Measurements from ENCODE around the gene SPATA9. TPM values are rescaled to one million over a fixed set of nuclear protein-coding genes. Genes with fewer than 3 reads are reported as not detected.
A peak's percentile ranks its signal among the peaks of the same experiment; 100 is the strongest.
"Not testable (repeated sequence)": the region's sequence is repeated elsewhere in the genome, so short reads cannot be mapped to it uniquely, and the experiment has no call there.

SPATA9 gene
- total RNA-seq, 2 donors from 2014 or later = not detected

DNA sequence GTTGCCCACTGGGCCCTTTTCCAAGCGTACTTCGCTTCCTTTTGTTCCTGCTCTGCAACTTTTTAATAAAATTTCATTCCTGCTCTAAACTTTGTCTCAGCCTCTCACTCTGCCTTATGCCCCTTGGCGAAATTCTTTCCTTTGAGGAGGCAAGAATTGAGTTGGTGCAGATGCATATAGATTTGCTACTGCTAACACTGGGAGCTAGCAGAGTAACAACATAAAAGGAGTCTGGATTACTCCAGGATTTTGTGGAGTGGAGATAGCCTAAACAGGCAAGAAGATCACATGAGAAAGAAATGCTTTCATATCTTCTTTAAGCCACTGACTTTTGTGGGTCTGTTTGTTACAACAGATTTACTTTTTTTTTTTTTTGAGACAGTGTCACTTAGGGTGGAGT lies 49.1 kb downstream of the SPATA9 start:
- H3K36me3 ChIP-seq (replicated peaks in 1 of 2; ENCODE audit: insufficient read depth in 1 of 2, low read depth in 2 of 2) = no peaks in the 10 kb centered on the region
- no peaks in the 10 kb centered on the region for H3K9me3 ChIP-seq
- peaks cover 15% of the 10 kb centered on the region for H3K4me1 ChIP-seq
- H3K4me3 ChIP-seq = no peak overlapping the region
- H3K27ac ChIP-seq = no peak overlapping the region
- ATAC-seq (no peak), DNase-seq (no peak)
- TF ChIP-seq POLR2A (IDR thresholded peaks at IDR 0.05) = no peak
- TF ChIP-seq, protein P1, sequence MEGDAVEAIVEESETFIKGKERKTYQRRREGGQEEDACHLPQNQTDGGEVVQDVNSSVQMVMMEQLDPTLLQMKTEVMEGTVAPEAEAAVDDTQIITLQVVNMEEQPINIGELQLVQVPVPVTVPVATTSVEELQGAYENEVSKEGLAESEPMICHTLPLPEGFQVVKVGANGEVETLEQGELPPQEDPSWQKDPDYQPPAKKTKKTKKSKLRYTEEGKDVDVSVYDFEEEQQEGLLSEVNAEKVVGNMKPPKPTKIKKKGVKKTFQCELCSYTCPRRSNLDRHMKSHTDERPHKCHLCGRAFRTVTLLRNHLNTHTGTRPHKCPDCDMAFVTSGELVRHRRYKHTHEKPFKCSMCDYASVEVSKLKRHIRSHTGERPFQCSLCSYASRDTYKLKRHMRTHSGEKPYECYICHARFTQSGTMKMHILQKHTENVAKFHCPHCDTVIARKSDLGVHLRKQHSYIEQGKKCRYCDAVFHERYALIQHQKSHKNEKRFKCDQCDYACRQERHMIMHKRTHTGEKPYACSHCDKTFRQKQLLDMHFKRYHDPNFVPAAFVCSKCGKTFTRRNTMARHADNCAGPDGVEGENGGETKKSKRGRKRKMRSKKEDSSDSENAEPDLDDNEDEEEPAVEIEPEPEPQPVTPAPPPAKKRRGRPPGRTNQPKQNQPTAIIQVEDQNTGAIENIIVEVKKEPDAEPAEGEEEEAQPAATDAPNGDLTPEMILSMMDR (IDR thresholded peaks at IDR 0.05) = no peak
- no peaks in the 10 kb centered on the region for H3K27me3 ChIP-seq
- WGBS, 2 donors = 99% methylated on average over 3 of the region's 3 CpGs
- intact Hi-C loops (cut with DNase I) = no loop called here

DNA sequence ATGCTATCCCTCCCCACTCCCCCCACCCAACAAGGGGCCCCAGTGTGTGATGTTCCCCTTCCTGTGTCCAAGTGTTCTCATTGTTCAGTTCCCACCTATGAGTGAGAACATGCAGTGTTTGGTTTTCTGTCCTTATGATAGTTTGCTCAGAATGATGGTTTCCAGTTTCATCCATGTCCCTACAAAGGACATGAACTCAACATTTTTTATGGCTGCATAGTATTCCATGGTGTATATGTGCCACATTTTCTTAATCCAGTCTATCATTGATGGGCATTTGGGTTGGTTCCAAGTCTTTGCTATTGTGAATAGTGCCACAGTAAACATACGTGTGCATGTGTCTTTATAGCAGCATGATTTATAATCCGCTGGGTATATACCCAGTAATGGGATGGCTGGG lies 49.8 kb downstream of the SPATA9 start:
- intact Hi-C loops (cut with DNase I); H3K9me3 ChIP-seq; H3K27me3 ChIP-seq; ATAC-seq; H3K27ac ChIP-seq; H3K4me3 ChIP-seq; H3K36me3 ChIP-seq (replicated peaks in 1 of 2; ENCODE audit: insufficient read depth in 1 of 2, low read depth in 2 of 2); DNase-seq: not testable (repeated sequence)
- WGBS, 2 donors = 88 to 100% methylated on average over 2 of the region's 2 CpGs
- peaks cover 15% of the 10 kb centered on the region for H3K4me1 ChIP-seq

DNA sequence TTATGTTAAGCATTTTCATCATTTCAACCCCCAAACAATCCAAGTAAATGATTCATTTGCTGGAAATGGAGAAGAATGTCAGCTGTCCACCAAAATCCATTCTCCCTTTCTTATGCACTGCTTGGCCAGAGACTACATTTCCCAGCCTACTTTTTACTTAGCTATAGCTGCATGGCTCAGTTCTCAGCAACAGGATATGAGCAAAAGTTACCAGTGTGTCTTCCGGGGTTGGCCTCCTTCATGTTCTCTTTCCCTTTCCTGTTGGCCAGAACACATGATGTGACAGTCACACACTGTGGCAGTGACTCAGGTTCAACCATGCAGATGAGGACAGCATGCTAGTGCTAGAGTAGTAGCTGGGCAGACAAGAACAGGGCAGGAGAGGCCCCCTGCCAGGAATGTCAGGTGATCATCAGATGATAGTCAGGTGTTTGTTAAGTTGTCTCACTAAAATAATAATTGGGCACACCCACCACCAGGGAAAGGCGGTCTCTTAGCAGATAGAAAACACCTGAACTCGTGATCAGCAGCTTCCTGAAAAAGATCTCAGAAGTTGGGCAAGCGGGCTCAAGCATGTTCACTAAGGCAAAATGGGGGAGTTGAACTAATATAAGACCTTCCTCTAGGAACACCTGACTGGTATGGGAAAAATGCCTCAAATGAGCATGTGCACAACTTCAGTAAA lies 50.7 kb downstream of the SPATA9 start:
- peak in 1 of 3 donors; percentile 65 for TF ChIP-seq POLR2A (IDR thresholded peaks at IDR 0.05)
- TF ChIP-seq, protein P1 (IDR thresholded peaks at IDR 0.05) = no peak
- no peaks in the 10 kb centered on the region for H3K9me3 ChIP-seq
- H3K27ac ChIP-seq = peak overlapping the region in 3 of 4 donors; percentile 13 to 54 (median 44)
- H3K36me3 ChIP-seq (replicated peaks in 1 of 2; ENCODE audit: insufficient read depth in 1 of 2, low read depth in 2 of 2) = no peaks in the 10 kb centered on the region
- ATAC-seq = peak; percentile 95
- no peak overlapping the region for H3K4me3 ChIP-seq
- peak; percentile 48 to 78 (median 67) for DNase-seq
- H3K27me3 ChIP-seq = no peaks in the 10 kb centered on the region
- 66 to 74% methylated on average over 4 of the region's 4 CpGs for WGBS, 2 donors
- H3K4me1 ChIP-seq = peaks cover 15% of the 10 kb centered on the region
- intact Hi-C loops (cut with DNase I) = no loop called here

DNA sequence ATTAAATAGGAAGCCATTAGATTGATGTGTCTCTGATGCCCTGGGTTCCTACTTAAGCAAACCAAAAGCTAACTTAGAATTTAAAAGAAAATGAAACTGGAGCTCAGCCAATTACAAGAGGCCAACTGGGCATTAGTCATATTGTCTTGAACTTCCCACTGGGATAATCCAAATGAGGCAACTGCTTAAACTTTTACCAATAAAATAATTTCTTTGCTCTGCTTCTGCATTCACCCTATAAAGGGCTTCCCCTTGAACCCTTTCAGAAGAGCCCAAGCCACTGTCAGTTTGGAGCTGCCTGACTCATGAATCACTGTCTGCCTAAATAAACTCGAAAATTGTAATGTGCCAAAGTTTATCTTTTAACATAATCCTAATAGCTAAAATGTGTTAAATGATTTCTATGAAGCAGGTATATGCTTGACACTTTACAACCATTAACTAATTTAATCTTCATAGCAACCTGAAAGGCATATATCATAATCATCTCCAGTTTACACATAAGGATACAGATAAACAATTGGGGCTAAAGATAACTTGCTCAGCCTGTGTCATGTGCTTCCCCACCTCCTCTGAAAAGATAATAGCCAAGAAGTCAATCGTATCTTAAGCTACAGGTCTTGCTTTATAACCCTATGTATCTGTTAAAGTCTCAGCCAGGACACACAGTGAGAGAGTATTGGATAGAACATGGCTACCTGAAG lies 51.4 kb downstream of the SPATA9 start:
- H3K27ac ChIP-seq = peak overlapping the region in 2 of 4 donors; percentile 44 to 54
- no peaks in the 10 kb centered on the region for H3K27me3 ChIP-seq
- H3K4me1 ChIP-seq = peaks cover 15% of the 10 kb centered on the region
- no peak for TF ChIP-seq POLR2A (IDR thresholded peaks at IDR 0.05)
- TF ChIP-seq, protein P1 (IDR thresholded peaks at IDR 0.05) = no peak
- intact Hi-C loops (cut with DNase I) = no loop called here
- WGBS, 2 donors = 30 to 45% methylated on average over 2 of the region's 2 CpGs
- H3K4me3 ChIP-seq = no peak overlapping the region
- peak; percentile 22 for ATAC-seq
- no peaks in the 10 kb centered on the region for H3K9me3 ChIP-seq
- no peak for DNase-seq
- H3K36me3 ChIP-seq (replicated peaks in 1 of 2; ENCODE audit: insufficient read depth in 1 of 2, low read depth in 2 of 2) = no peaks in the 10 kb centered on the region

DNA sequence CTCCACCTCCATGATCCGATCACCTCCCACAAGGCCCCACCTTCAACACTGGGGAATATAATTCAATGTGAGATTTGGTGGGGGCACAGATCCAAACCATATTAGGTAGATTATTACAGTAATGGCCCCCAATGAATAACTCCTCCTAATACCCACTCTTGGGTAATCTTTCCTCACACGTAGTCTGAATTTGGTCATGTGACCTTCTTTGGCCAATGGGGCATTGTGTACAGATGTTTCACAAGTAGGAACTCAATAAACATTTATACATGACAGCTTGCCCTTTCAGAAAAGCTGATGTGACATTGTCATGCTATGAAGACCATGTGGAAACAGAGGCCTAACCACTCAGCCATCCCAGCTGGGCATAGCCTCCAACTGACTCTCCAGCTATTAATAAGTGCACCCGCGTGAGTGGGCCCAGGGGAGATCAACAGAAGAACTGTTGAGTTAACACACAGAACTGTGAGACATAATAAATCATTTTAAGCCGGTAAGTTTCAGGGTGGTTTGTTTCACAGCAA lies 52.3 kb downstream of the SPATA9 start:
- DNase-seq (no peak), ATAC-seq (no peak)
- no peaks in the 10 kb centered on the region for H3K36me3 ChIP-seq (replicated peaks in 1 of 2; ENCODE audit: insufficient read depth in 1 of 2, low read depth in 2 of 2)
- no peak overlapping the region for H3K4me3 ChIP-seq
- no peaks in the 10 kb centered on the region for H3K27me3 ChIP-seq
- TF ChIP-seq POLR2A (IDR thresholded peaks at IDR 0.05) = no peak
- TF ChIP-seq, protein P1 (IDR thresholded peaks at IDR 0.05) = no peak
- no peaks in the 10 kb centered on the region for H3K9me3 ChIP-seq
- WGBS, 2 donors = 89 to 98% methylated on average over 5 of the region's 5 CpGs
- intact Hi-C loops (cut with DNase I) = no loop called here
- peaks cover 15% of the 10 kb centered on the region for H3K4me1 ChIP-seq
- H3K27ac ChIP-seq = no peak overlapping the region

All from body of pancreas (tissue), 4 donors.